HEK293 (cell line): ENCODE data around the gene WDR38.

ENCODE experiments used
- ZBTB7A ChIP-seq: fragments of 450-650 bp; formaldehyde crosslinking; IDR thresholded peaks from 2 replicates; pipeline ENCODE4 v1.5.1; 2016; ENCODE audit warnings: low read depth, missing biosample characterization, missing genetic modification characterization
- ZNF433 ChIP-seq: fragments of 450-650 bp; formaldehyde crosslinking; IDR thresholded peaks from 2 replicates; pipeline ENCODE4 v1.5.1; 2016; ENCODE audit warnings: missing biosample characterization, missing genetic modification characterization, low read depth
- ZNF792 ChIP-seq: fragments of 450-650 bp; formaldehyde crosslinking; IDR thresholded peaks from 2 replicates; pipeline ENCODE4 v1.5.1; 2016; ENCODE audit warnings: missing biosample characterization, missing genetic modification characterization

DNA sequence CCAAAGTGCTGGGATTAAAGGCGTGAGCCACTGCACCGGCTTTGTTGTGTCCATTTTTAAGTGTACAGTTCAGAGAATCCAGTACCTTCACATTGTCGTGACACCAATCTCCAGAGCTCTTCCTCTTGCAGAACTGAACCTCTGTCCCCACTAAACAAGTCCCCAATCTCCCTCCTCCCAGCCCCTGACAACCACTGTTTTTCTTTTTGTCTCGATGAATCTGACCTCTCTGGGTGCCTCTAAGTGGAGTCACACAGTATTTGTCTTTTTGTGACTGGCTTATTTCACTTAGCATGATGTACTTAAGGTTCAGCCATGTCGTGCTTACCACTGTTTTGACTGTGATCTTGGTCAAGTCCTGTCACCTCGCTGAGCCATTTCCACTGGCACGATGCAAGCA, 1.6 kb downstream of the WDR38 start:
- TF ChIP-seq ZNF433 (tag by site-specific recombination), result no peak
- no peak for TF ChIP-seq ZBTB7A (tag by site-specific recombination)
- no peak for TF ChIP-seq ZNF792 (tag by site-specific recombination)
